ENCODE results near the gene RAET1L.
A peak's percentile ranks its signal among the peaks of the same experiment; 100 is the strongest.
"Not testable (repeated sequence)": the region's sequence is repeated elsewhere in the genome, so short reads cannot be mapped to it uniquely, and the experiment has no call there.

The RAET1L gene

GRCh38 chr6:150068151-150068550 lies 42.8 kb upstream of the RAET1L start:
- H3K9me3 ChIP-seq (ENCODE audit: insufficient read depth, low read length, severe bottlenecking) = no peaks in the 10 kb centered on the region
- no peak overlapping the region for H2AFZ ChIP-seq (ENCODE audit: low read depth, low read length)
- ATAC-seq (ENCODE audit: insufficient read depth, low read depth) (no peak), DNase-seq (no peak)
- H4K20me1 ChIP-seq (ENCODE audit: insufficient read depth, low read length) = peaks cover 22% of the 10 kb centered on the region; the same call in 1 of the 2 replicates
- H3K36me3 ChIP-seq (ENCODE audit: insufficient read depth, low read length) = no peaks in the 10 kb centered on the region
- H3K4me1 ChIP-seq (ENCODE audit: insufficient read depth, low read length) = no peaks in the 10 kb centered on the region
- H3K4me3 ChIP-seq (ENCODE audit: low read depth in 1 of 2, low read length in 2 of 2) = no peak overlapping the region
- TF ChIP-seq CTCF (IDR thresholded peaks at IDR 0.05; ENCODE audit: borderline replicate concordance, extremely low read depth, low read length, poor library complexity, severe bottlenecking) = no peak
- no peak for TF ChIP-seq EZH2 (IDR thresholded peaks at IDR 0.05; ENCODE audit: borderline replicate concordance, low read depth, low read length, severe bottlenecking)
- H3K79me2 ChIP-seq (ENCODE audit: insufficient read depth, low read length) = no peaks in the 10 kb centered on the region
- no peak overlapping the region for H3K9ac ChIP-seq (ENCODE audit: low read depth, low read length)
- no peak overlapping the region for H3K27ac ChIP-seq (ENCODE audit: low read length)
- H3K27me3 ChIP-seq (ENCODE audit: insufficient read depth, low read length, poor library complexity) = peaks cover 16% of the 10 kb centered on the region
- H3K4me2 ChIP-seq (ENCODE audit: insufficient read depth, low read length) = no peak overlapping the region

DNA sequence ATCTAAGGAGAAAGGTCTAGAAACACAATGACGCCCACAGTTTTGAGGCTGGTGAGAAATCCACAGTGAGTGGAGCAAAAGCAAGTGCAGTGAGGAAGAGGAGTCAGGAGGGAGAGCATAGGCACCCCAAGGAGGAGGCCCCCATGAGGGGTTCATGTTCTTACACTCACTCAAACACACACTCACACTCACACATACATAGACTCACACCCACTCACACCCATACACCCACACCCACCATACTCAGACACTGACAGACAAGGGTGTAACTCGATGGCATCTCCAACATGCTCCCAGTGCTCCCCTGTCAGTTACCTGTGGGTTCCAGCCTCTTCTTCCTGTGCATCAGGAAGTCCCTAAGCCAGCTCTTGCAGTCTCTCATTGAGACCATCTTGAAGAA lies 39.8 kb upstream of the RAET1L start:
- H4K20me1 ChIP-seq (ENCODE audit: insufficient read depth, low read length) = peaks cover 9% of the 10 kb centered on the region; the same call in 1 of the 2 replicates
- H3K9me3 ChIP-seq (ENCODE audit: insufficient read depth, low read length, severe bottlenecking) = no peaks in the 10 kb centered on the region
- no peaks in the 10 kb centered on the region for H3K79me2 ChIP-seq (ENCODE audit: insufficient read depth, low read length)
- H3K27me3 ChIP-seq (ENCODE audit: insufficient read depth, low read length, poor library complexity) = peaks cover 25% of the 10 kb centered on the region
- H3K9ac ChIP-seq (ENCODE audit: low read depth, low read length) = no peak overlapping the region
- no peak for ATAC-seq (ENCODE audit: insufficient read depth, low read depth)
- H3K27ac ChIP-seq (ENCODE audit: low read length) = no peak overlapping the region
- H3K4me2 ChIP-seq (ENCODE audit: insufficient read depth, low read length) = no peak overlapping the region
- H3K36me3 ChIP-seq (ENCODE audit: insufficient read depth, low read length) = no peaks in the 10 kb centered on the region
- no peak overlapping the region for H2AFZ ChIP-seq (ENCODE audit: low read depth, low read length)
- TF ChIP-seq EZH2 (IDR thresholded peaks at IDR 0.05; ENCODE audit: borderline replicate concordance, low read depth, low read length, severe bottlenecking) = no peak
- no peak for TF ChIP-seq CTCF (IDR thresholded peaks at IDR 0.05; ENCODE audit: borderline replicate concordance, extremely low read depth, low read length, poor library complexity, severe bottlenecking)
- DNase-seq = no peak
- no peaks in the 10 kb centered on the region for H3K4me1 ChIP-seq (ENCODE audit: insufficient read depth, low read length)
- H3K4me3 ChIP-seq (ENCODE audit: low read depth in 1 of 2, low read length in 2 of 2) = no peak overlapping the region

DNA sequence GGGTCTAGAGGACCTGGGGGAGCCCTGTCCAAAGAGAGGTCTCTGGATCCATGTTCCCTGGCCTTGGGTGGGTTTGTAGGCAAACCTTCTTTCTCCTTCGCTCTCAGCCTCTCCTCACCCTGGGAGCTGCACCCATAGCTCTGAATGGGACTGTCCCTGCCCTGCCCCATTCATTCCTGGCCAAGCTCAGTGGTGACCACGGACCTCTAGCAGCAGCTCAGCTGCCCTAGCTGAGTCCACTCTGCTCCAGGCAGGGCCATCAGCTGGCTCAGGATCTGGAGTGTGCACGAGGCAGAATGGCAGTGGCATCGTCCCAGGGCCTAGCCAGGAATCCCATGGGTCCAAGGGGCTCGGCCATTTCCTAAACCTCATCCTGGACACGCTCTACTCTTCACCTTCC lies 38.3 kb upstream of the RAET1L start:
- H3K27me3 ChIP-seq (ENCODE audit: insufficient read depth, low read length, poor library complexity) = peaks cover 25% of the 10 kb centered on the region
- no peak for DNase-seq
- H3K4me1 ChIP-seq (ENCODE audit: insufficient read depth, low read length) = no peaks in the 10 kb centered on the region
- H2AFZ ChIP-seq (ENCODE audit: low read depth, low read length) = no peak overlapping the region
- no peak overlapping the region for H3K27ac ChIP-seq (ENCODE audit: low read length)
- H3K79me2 ChIP-seq (ENCODE audit: insufficient read depth, low read length) = no peaks in the 10 kb centered on the region
- ATAC-seq (ENCODE audit: insufficient read depth, low read depth) = no peak
- H3K4me3 ChIP-seq (ENCODE audit: low read depth in 1 of 2, low read length in 2 of 2) = no peak overlapping the region
- no peaks in the 10 kb centered on the region for H3K9me3 ChIP-seq (ENCODE audit: insufficient read depth, low read length, severe bottlenecking)
- H3K36me3 ChIP-seq (ENCODE audit: insufficient read depth, low read length) = no peaks in the 10 kb centered on the region
- no peak overlapping the region for H3K9ac ChIP-seq (ENCODE audit: low read depth, low read length)
- no peak overlapping the region for H3K4me2 ChIP-seq (ENCODE audit: insufficient read depth, low read length)
- TF ChIP-seq CTCF (IDR thresholded peaks at IDR 0.05; ENCODE audit: borderline replicate concordance, extremely low read depth, low read length, poor library complexity, severe bottlenecking) = no peak
- TF ChIP-seq EZH2 (IDR thresholded peaks at IDR 0.05; ENCODE audit: borderline replicate concordance, low read depth, low read length, severe bottlenecking) = no peak
- H4K20me1 ChIP-seq (ENCODE audit: insufficient read depth, low read length) = peaks cover 9% of the 10 kb centered on the region; the same call in 1 of the 2 replicates

GRCh38 chr6:150059973-150060372 lies 34.6 kb upstream of the RAET1L start:
- not testable (repeated sequence) for H2AFZ ChIP-seq (ENCODE audit: low read depth, low read length); H3K27ac ChIP-seq (ENCODE audit: low read length); H3K4me3 ChIP-seq (ENCODE audit: low read depth in 1 of 2, low read length in 2 of 2); H3K4me1 ChIP-seq (ENCODE audit: insufficient read depth, low read length); H3K79me2 ChIP-seq (ENCODE audit: insufficient read depth, low read length); H3K36me3 ChIP-seq (ENCODE audit: insufficient read depth, low read length); H3K4me2 ChIP-seq (ENCODE audit: insufficient read depth, low read length); DNase-seq; H3K9me3 ChIP-seq (ENCODE audit: insufficient read depth, low read length, severe bottlenecking); H4K20me1 ChIP-seq (ENCODE audit: insufficient read depth, low read length); H3K9ac ChIP-seq (ENCODE audit: low read depth, low read length)
- ATAC-seq (ENCODE audit: insufficient read depth, low read depth) = peak; percentile 48; the same call in 1 of the 3 replicates
- H3K27me3 ChIP-seq (ENCODE audit: insufficient read depth, low read length, poor library complexity) = peaks cover 37% of the 10 kb centered on the region
